Esophagus (tissue), 2 donors: ENCODE measurements around the gene CACNA2D1. TPM values are rescaled to one million over a fixed set of nuclear protein-coding genes. Genes with fewer than 3 reads are reported as not detected.

Source experiments
- H3K27ac ChIP-seq, 2 donors: one replicate each; pipeline ENCODE4 v1.5.1; 2013; ENCODE audit warnings: low read depth in 2 of 2, mild to moderate bottlenecking in 2 of 2, inconsistent platforms in 1 of 2, low read length in 1 of 2, moderate library complexity in 1 of 2
- H3K27me3 ChIP-seq, 2 donors: one replicate each; pipeline ENCODE4 v1.6.1; 2013; ENCODE audit warnings: low read length in 2 of 2, control low read depth in 1 of 2, mild to moderate bottlenecking in 1 of 2; ENCODE audit not compliant: insufficient read depth in 2 of 2, control insufficient read depth in 1 of 2
- H3K36me3 ChIP-seq, 2 donors: one replicate each; pipeline ENCODE4 v1.6.1; 2013; ENCODE audit warnings: low read length in 1 of 2; ENCODE audit not compliant: control insufficient read depth in 2 of 2, insufficient read depth in 2 of 2
- H3K4me1 ChIP-seq, 2 donors: one replicate each; pipeline ENCODE4 v1.6.1; 2013; ENCODE audit warnings: low read length in 1 of 2; ENCODE audit not compliant: control insufficient read depth in 2 of 2, insufficient read depth in 2 of 2
- H3K4me3 ChIP-seq, 2 donors: one replicate each; pipeline ENCODE4 v1.5.1; 2013; ENCODE audit warnings: low read length in 2 of 2, mild to moderate bottlenecking in 2 of 2, low read depth in 1 of 2, moderate library complexity in 1 of 2
- H3K9me3 ChIP-seq, 2 donors: one replicate each; pipeline ENCODE4 v1.6.1; 2013; ENCODE audit warnings: mild to moderate bottlenecking in 2 of 2, low read depth in 1 of 2, low read length in 1 of 2, moderate library complexity in 1 of 2; ENCODE audit not compliant: control insufficient read depth in 2 of 2, insufficient read depth in 1 of 2
- WGBS, 2 donors: extraction: QIAGEN DNeasy Blood & Tissue Kit; methylation state at CpG; one replicate each; pipeline ENCODE4 v1.1.7; 2013; 5-methylcytosine and 5-hydroxymethylcytosine counted together
- polyA plus RNA-seq, 2 donors: library from polyadenylated mRNA; stranded (reverse); fragments of 200-250 nt; gene quantifications; one replicate each; pipeline ENCODE4 v1.2.3, GENCODE V29; 2013
- donor health status: healthy with polysubstance abuse.
- donor health status: Bipolar disorder and iron deficiency.

CACNA2D1 gene
- polyA plus RNA-seq, 2 donors: 0.90 to 1.3 TPM

GRCh38 chr7:82313269-82313668 is 130.3 kb downstream of the CACNA2D1 start:
- Histone ChIP-seq H3K9me3 (no peaks in the 10 kb centered on the region), H3K4me3 (no peak overlapping the region), H3K27ac (no peak overlapping the region), H3K27me3 (no peaks in the 10 kb centered on the region), H3K36me3 (no peaks in the 10 kb centered on the region), H3K4me1 (no peaks in the 10 kb centered on the region)
- WGBS, 2 donors: 88 to 91% methylated on average over 1 of the region's 1 CpG

GRCh38 chr7:82312646-82313045 is 130.9 kb downstream of the CACNA2D1 start:
- H3K9me3 ChIP-seq: no peaks in the 10 kb centered on the region
- no peaks in the 10 kb centered on the region for H3K36me3 ChIP-seq
- H3K4me1 ChIP-seq: no peaks in the 10 kb centered on the region
- H3K27me3 ChIP-seq: no peaks in the 10 kb centered on the region
- H3K4me3 ChIP-seq: no peak overlapping the region
- no peak overlapping the region for H3K27ac ChIP-seq
- 89 to 92% methylated on average over 5 of the region's 5 CpGs for WGBS, 2 donors

GRCh38 chr7:82305347-82306005 is 138.1 kb downstream of the CACNA2D1 start:
- WGBS, 2 donors: 80 to 88% methylated on average over 4 of the region's 4 CpGs
- Histone ChIP-seq H3K9me3 (no peaks in the 10 kb centered on the region), H3K27ac (no peak overlapping the region), H3K4me1 (no peaks in the 10 kb centered on the region), H3K27me3 (no peaks in the 10 kb centered on the region), H3K4me3 (no peak overlapping the region), H3K36me3 (no peaks in the 10 kb centered on the region)

GRCh38 chr7:82294865-82295264 is 148.7 kb downstream of the CACNA2D1 start:
- H3K9me3 ChIP-seq: no peaks in the 10 kb centered on the region
- H3K36me3 ChIP-seq: no peaks in the 10 kb centered on the region
- H3K4me1 ChIP-seq: no peaks in the 10 kb centered on the region
- WGBS, 2 donors: 56 to 75% methylated on average over 1 of the region's 1 CpG
- H3K27me3 ChIP-seq: no peaks in the 10 kb centered on the region
- H3K4me3 ChIP-seq: no peak overlapping the region
- no peak overlapping the region for H3K27ac ChIP-seq

- 87 to 91% methylated on average over 1 of the region's 1 CpG for WGBS, 2 donors
These were observed 149.2 kb downstream of the CACNA2D1 start for GRCh38 chr7:82294382-82294784.

GRCh38 chr7:82293467-82293866 is 150.1 kb downstream of the CACNA2D1 start:
- Histone ChIP-seq H3K9me3 (no peaks in the 10 kb centered on the region), H3K4me1 (no peaks in the 10 kb centered on the region), H3K36me3 (no peaks in the 10 kb centered on the region), H3K4me3 (no peak overlapping the region), H3K27me3 (no peaks in the 10 kb centered on the region), H3K27ac (no peak overlapping the region)
- 52 to 65% methylated on average over 1 of the region's 1 CpG for WGBS, 2 donors

More at GRCh38 chr7:82294382-82294784, 149.2 kb downstream of the CACNA2D1 start:
- H3K36me3 ChIP-seq: no peaks in the 10 kb centered on the region
- no peaks in the 10 kb centered on the region for H3K4me1 ChIP-seq
- no peak overlapping the region for H3K27ac ChIP-seq
- H3K9me3 ChIP-seq: no peaks in the 10 kb centered on the region
- H3K27me3 ChIP-seq: no peaks in the 10 kb centered on the region
- H3K4me3 ChIP-seq: no peak overlapping the region

- no peak overlapping the region for H3K27ac ChIP-seq
- no peak overlapping the region for H3K4me3 ChIP-seq
- WGBS, 2 donors: 78 to 89% methylated on average over 1 of the region's 1 CpG
- H3K4me1 ChIP-seq: no peaks in the 10 kb centered on the region
- H3K27me3 ChIP-seq: no peaks in the 10 kb centered on the region
- no peaks in the 10 kb centered on the region for H3K9me3 ChIP-seq
- H3K36me3 ChIP-seq: no peaks in the 10 kb centered on the region
These were observed 151.6 kb downstream of the CACNA2D1 start for GRCh38 chr7:82291931-82292330.

GRCh38 chr7:82289889-82290288 is 153.7 kb downstream of the CACNA2D1 start:
- no peak overlapping the region for H3K27ac ChIP-seq
- H3K36me3 ChIP-seq: no peaks in the 10 kb centered on the region
- H3K9me3 ChIP-seq: no peaks in the 10 kb centered on the region
- 76 to 82% methylated on average over 2 of the region's 2 CpGs for WGBS, 2 donors
- no peaks in the 10 kb centered on the region for H3K27me3 ChIP-seq
- H3K4me3 ChIP-seq: no peak overlapping the region
- no peaks in the 10 kb centered on the region for H3K4me1 ChIP-seq

GRCh38 chr7:82289152-82289535 is 154.4 kb downstream of the CACNA2D1 start:
- WGBS, 2 donors: 86 to 90% methylated on average over 2 of the region's 2 CpGs
- Histone ChIP-seq H3K4me3 (no peak overlapping the region), H3K36me3 (no peaks in the 10 kb centered on the region)

GRCh38 chr7:82286798-82287140 is 156.8 kb downstream of the CACNA2D1 start:
- no peaks in the 10 kb centered on the region for H3K27me3 ChIP-seq
- no peaks in the 10 kb centered on the region for H3K4me1 ChIP-seq
- no peak overlapping the region for H3K4me3 ChIP-seq
- no peaks in the 10 kb centered on the region for H3K36me3 ChIP-seq
- H3K9me3 ChIP-seq: no peaks in the 10 kb centered on the region
- H3K27ac ChIP-seq: no peak overlapping the region
- WGBS, 2 donors: 86 to 87% methylated on average over 2 of the region's 2 CpGs

More at GRCh38 chr7:82289152-82289535, 154.4 kb downstream of the CACNA2D1 start:
- Histone ChIP-seq H3K4me1 (no peaks in the 10 kb centered on the region), H3K27ac (no peak overlapping the region), H3K27me3 (no peaks in the 10 kb centered on the region), H3K9me3 (no peaks in the 10 kb centered on the region)
